NB4 (cell line): ENCODE results near the gene TRABD.

Experiments
- DNase-seq: peaks from one replicate; pipeline ENCODE4 v3.0.0; 2010; ENCODE audit warnings: low read depth
- H3K4me3 ChIP-seq: one replicate; pipeline ENCODE4 v1.5.1; 2011; ENCODE audit warnings: mild to moderate bottlenecking, low read depth, low read length, moderate library complexity
- MYC ChIP-seq: IDR thresholded peaks from 2 replicates; pipeline ENCODE4 v1.6.1; 2011; ENCODE audit warnings: low read depth, low read length
- POLR2A ChIP-seq: IDR thresholded peaks from 2 replicates; pipeline ENCODE4 v1.6.1; 2011; ENCODE audit warnings: mild to moderate bottlenecking; ENCODE audit not compliant: insufficient read length; ENCODE audit errors: extremely low read depth
- TF ChIP-seq, protein P1 (sequence below): IDR thresholded peaks from 2 replicates; pipeline ENCODE4 v1.6.1; 2011; ENCODE audit warnings: low read depth, low read length
- TF ChIP-seq, protein P2 (sequence below): IDR thresholded peaks from one replicate; pipeline ENCODE4 v1.5.1; 2012; ENCODE audit warnings: low read depth, low read length

The TRABD gene

DNA sequence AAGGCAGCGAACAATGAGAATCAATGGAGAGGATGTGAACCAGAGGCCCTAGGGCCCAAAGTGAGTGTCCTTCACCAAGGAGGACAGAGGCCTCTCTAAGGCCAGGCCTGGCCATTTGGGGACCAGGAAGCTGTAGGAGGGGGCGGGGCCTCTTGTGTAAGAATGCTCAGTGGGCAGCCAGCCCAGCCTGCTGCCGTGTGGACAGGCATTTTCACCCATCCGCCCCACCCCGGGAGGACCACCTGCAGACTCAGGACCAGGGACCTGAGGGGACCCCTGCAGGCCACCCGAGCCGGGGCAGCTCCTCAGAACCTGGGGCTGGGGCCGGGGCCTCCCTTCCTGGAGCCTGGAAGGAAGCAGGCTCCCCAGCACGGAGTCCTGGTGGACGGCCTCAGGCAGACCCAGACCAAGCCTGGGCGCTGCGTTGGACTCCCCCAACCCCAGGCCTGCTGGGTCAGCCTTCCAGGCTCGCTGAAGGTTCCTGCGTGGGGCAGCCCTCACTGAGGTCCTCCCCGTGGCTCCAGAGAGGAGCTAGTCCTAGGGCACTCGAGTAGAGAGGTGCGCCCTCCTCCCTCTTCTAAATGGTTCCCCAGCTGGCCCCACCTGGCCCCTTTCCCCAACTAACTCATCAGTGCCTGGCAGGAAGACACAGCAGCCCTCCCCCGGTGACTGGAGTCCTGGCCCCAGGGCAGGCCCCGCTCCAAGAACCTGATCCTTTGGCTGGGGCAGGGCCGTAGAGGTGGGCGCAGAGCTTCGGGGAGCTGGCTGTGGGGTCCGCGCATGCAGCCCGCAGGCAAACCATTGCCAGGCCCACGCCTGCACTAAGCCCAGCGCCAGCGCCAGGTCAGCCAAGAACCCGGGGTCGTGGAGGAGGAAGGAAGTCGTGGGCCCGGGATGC is 1.5 kb upstream of the TRABD start:
- no peak for DNase-seq
- no peak overlapping the region for H3K4me3 ChIP-seq
- TF ChIP-seq, protein P1, sequence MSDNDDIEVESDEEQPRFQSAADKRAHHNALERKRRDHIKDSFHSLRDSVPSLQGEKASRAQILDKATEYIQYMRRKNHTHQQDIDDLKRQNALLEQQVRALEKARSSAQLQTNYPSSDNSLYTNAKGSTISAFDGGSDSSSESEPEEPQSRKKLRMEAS = no peak

DNA sequence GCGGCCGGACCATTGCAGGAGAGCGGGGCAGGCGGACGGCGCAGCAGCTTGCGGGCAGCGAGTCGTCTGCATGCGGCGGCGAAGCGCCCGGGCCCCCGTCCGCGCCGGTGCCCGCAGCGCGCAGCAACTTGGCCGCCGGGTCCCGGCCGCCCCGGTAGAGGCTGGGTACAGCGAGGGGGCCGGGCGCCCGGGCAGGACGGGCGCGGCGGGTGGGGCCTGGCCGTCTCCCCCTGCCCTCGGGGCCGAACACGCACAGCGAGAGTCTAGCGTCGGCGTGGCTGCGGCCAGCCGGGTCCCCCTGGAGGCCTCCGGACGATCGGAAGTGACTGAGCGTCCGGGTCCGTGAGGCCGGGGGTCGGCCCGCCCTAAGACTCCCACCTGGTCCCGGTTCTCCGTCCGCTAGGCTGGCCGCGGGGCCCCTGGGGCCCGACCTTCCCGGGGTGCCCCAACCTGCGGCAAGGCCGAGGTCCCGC is 775 bp upstream of the TRABD start:
- TF ChIP-seq POLR2A (no peak), MYC (no peak)
- TF ChIP-seq, protein P1 = no peak
- TF ChIP-seq, protein P2, sequence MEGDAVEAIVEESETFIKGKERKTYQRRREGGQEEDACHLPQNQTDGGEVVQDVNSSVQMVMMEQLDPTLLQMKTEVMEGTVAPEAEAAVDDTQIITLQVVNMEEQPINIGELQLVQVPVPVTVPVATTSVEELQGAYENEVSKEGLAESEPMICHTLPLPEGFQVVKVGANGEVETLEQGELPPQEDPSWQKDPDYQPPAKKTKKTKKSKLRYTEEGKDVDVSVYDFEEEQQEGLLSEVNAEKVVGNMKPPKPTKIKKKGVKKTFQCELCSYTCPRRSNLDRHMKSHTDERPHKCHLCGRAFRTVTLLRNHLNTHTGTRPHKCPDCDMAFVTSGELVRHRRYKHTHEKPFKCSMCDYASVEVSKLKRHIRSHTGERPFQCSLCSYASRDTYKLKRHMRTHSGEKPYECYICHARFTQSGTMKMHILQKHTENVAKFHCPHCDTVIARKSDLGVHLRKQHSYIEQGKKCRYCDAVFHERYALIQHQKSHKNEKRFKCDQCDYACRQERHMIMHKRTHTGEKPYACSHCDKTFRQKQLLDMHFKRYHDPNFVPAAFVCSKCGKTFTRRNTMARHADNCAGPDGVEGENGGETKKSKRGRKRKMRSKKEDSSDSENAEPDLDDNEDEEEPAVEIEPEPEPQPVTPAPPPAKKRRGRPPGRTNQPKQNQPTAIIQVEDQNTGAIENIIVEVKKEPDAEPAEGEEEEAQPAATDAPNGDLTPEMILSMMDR = no peak
- DNase-seq = no peak
- peak overlapping the region; percentile 23 for H3K4me3 ChIP-seq

DNA sequence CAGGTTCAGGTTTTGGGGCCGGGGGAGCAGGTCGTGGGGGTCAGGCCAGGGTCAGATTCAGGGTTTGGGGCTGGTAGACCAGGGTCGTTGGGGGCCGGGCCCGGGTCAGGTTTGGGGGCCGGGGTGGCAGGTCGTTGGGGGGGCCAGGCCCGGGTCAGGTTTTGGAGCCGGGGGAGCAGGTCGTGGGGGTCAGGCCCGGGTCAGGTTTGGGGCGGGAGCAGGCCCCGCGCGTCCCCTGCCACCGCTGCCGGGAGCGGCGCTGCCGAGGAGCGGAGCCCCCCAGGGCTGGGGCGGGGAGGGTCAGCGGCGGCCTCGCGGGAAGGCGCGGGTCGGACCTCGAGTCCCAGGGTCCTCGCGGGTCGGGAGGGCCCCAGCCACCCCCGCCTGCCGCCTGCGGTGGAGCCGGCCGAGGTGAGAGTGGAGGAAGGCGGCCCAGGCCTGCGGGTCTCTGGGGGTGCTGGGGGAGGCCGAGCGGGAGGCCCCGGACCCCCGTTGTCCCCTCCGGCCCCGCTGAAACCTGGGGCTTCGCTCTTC is 535 bp downstream of the TRABD start:
- DNase-seq = no peak
- peak overlapping the region; percentile 64 for H3K4me3 ChIP-seq
- TF ChIP-seq, protein P1 = no peak
- TF ChIP-seq MYC = no peak
- no peak for TF ChIP-seq POLR2A
- TF ChIP-seq, protein P2 = no peak

DNA sequence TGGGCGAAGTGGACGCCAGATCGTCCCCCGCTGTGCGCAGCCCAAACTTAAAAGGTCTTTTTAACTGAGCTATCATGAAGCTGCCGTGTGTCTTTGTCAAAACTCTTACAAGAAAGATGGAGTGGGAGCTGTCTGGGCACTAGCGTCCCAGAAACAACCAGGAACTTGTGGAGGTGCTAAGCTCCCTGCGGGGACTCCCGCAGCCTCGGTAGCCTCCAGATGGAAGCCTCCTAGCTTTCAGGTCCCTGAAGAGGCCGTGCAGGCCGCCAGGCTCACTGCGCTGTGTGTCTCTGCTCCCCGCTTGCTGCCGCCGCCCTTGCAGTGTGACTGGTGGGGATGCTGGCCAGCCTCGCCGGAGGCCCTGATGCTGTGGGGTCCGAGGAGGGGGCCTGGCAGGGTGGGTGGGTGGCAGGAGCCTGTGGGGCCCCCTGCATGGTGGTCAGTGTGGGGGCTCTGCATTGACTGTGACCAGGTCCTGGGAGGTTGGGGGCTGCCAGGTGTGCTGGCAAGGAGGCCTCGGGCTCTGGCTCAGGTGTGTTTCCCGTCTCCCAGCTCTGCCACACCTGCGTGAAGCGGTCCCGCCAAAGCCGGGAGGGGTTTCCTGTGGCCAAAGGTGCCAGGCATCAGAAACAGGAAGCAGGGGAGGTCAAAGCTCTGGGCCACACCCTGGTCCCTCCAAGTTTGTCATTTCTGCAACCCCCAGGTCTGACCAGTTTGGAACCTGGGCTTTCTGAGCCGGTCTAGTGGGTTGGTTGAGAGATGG is 1.2 kb downstream of the TRABD start:
- H3K4me3 ChIP-seq = peak overlapping the region; percentile 64
- DNase-seq = no peak
- TF ChIP-seq, protein P1 = no peak
- TF ChIP-seq, protein P2 = no peak
- TF ChIP-seq MYC (no peak), POLR2A (no peak)

DNA sequence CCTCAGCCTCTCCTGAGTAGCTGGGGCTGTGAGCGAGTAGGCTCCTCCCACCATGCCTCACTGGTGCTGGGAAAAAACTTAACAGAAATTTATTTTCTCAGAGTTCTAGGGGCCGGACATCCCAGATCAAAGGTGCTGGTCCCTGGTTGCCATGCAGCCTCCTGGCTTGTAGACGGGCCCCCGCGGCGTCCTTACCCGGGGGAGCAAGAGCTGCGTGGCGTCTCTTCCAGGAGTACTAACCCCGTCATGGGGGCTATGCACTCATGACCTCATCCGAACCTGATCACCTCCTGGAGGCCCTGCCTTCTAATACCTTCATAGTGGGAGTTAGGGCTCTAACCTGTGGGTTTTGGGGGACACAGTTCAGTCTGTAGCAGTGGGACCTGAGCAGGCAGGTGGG is 2.6 kb downstream of the TRABD start:
- no peak overlapping the region for H3K4me3 ChIP-seq
- DNase-seq = no peak
- TF ChIP-seq, protein P1 = no peak
- TF ChIP-seq MYC (no peak), POLR2A (no peak)
- TF ChIP-seq, protein P2 = no peak
